Ovary (tissue), 3 donors: Measurements from ENCODE around the gene SLC2A5.

Experiments used
- POLR2A ChIP-seq: fragments of 450-650 bp; IDR thresholded peaks from one replicate; pipeline ENCODE4 v1.6.1; 2017; ENCODE audit warnings: antibody characterized with exemption, mild to moderate bottlenecking, moderate library complexity
- TF ChIP-seq, protein P1 (sequence below), 3 donors: fragments of 450-650 bp in 2 of 3; fragments of 200-600 bp in 1 of 3; IDR thresholded peaks; one replicate each; pipeline versions ENCODE4 v1.5.1 to v1.8.0; 2016 to 2022; ENCODE audit warnings: antibody characterized with exemption in 3 of 3, mild to moderate bottlenecking in 1 of 3
- donor health status: DM: no; HTN: no; CAD: no.

DNA sequence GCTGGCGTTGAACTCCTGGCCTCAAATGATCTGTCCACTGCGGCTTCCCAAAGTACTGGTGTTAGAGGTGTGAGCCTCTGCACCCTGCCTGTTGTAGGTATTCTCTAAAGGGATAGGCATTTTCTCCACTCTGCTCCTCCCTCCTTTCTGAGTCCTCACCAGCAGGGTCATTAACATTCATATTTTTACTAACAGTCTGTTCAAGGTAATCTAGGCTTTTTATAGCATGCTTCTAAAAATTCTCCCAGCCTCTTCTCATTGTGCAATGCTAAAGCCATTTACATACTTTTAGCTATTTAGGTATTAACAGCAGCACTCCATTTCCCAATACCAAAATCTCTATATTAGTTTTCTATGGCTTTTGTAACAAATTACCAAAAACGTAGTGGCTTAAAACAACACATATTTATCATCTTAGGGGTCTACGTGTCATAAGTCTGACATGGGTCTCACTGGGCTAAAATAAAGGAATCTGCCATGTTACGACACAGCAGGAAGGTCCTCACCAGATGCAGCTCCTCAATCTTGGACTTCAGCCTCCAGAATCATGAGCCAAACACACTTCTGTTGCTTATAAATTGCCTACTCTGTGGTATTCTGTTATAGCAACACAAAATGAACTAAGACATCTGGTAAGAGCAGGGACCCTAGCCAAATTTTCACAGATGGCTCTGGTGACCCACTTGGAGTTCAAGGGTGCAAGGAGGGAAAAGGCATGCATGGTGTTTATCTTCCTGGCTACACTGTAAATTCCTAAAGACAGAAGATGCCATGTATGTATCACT lies 40.3 kb downstream of the SLC2A5 start:
- TF ChIP-seq, protein P1, sequence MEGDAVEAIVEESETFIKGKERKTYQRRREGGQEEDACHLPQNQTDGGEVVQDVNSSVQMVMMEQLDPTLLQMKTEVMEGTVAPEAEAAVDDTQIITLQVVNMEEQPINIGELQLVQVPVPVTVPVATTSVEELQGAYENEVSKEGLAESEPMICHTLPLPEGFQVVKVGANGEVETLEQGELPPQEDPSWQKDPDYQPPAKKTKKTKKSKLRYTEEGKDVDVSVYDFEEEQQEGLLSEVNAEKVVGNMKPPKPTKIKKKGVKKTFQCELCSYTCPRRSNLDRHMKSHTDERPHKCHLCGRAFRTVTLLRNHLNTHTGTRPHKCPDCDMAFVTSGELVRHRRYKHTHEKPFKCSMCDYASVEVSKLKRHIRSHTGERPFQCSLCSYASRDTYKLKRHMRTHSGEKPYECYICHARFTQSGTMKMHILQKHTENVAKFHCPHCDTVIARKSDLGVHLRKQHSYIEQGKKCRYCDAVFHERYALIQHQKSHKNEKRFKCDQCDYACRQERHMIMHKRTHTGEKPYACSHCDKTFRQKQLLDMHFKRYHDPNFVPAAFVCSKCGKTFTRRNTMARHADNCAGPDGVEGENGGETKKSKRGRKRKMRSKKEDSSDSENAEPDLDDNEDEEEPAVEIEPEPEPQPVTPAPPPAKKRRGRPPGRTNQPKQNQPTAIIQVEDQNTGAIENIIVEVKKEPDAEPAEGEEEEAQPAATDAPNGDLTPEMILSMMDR (IDR thresholded peaks at IDR 0.05): no peak
- no peak for TF ChIP-seq POLR2A
